NCI-H128 (cell line): ENCODE data around the gene TNK1.
"Not testable (repeated sequence)": the region's sequence is repeated elsewhere in the genome, so short reads cannot be mapped to it uniquely, and the experiment has no call there.

Source experiments
- DNase-seq: peaks from one replicate; lab custom pipeline; 2025; ENCODE audit not compliant: unreplicated experiment; lab: John Stamatoyannopoulos, UW

The TNK1 gene

GRCh38 chr17:7355053-7355452, 25.8 kb upstream of the TNK1 start, which contains the start of gene TMEM95:
Gene TMEM95, plus strand, starts transcription at chr17:7355156. Its CDS starts 49 bp downstream, at chr17:7355205.
- DNase-seq = no peak

GRCh38 chr17:7355573-7355972, 25.3 kb upstream of the TNK1 start:
- no peak for DNase-seq

GRCh38 chr17:7356072-7356549, 24.8 kb upstream of the TNK1 start:
- DNase-seq = peak; percentile 35

GRCh38 chr17:7356756-7357155, 24.1 kb upstream of the TNK1 start:
- DNase-seq = no peak

- DNase-seq = no peak
Measured at GRCh38 chr17:7357381-7357780, 23.5 kb upstream of the TNK1 start.

GRCh38 chr17:7361906-7362305, 19.0 kb upstream of the TNK1 start:
- no peak for DNase-seq

- DNase-seq = no peak
Measured at GRCh38 chr17:7363311-7363710, 17.6 kb upstream of the TNK1 start.

DNA sequence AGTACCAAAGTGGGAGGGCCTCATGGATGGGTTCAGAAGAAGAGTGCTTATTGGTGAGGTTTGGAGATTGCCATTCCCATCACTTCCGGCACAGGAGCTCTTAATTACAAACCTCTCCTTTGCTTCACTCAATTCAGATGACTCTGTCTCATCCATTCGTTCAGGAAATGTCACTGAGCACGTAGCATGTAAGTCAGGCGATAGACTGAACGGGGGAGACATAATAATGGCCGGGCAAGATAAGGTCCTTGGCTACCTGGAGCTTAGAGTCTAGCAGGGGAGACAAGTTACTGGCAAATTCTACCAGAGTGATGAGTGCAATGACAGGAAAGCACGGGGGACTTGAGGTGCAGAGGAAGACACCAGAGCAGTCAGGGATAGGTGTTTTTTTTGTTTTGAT, 14.9 kb upstream of the TNK1 start:
- not testable (repeated sequence) for DNase-seq

DNA sequence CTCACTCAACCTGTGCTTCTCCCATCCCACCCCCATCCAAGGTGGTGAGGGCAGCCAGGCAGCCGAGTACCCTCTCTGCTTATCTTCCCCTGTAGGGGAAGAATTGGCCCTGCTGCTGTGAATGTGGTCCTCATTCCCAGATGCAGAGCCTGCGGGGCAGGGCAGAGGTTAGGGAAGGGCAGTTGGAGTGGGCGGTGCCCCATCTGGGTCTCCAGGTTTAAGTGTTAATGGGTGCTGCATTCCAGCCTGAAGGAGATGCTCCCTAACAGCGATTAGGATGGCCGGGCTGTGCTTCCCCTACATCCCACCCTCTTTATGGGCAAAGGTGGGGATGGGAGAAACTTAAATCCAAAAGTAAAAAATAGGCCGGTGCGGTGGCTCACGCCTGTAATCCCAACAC, 13.8 kb upstream of the TNK1 start:
- DNase-seq = no peak

DNA sequence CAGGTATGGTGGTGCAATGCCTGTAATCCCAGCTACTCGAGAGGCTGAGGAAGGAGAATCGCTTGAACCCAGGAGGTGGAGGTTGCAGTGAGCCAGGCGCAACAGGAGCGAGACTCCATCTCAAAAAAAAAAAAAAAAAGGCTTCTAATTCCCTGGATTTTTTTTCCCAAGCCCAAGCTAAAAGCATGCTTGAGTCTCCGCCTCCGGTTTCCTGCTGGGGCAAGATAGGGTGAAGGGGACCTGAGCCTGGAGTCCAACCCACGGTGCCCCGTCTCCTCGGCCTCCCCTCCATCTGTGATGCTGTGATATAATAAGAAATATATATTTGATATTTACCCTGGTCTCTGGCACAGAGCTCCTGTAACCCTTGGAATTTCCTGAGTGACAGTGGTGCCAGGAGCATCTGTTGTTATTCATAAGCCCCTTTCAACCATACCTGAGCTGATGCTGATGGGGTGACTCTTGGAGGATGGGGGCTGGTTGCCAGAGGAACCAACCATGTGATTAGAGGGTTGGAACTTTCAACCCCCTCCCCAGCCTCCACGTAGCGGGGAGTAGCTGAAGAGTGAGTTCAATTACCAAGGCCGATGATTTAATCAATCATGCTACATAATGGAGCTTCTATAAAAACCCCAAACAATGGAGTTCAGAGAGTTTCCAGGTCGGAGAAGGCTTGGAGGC, 12.8 kb upstream of the TNK1 start:
- DNase-seq = no peak

DNA sequence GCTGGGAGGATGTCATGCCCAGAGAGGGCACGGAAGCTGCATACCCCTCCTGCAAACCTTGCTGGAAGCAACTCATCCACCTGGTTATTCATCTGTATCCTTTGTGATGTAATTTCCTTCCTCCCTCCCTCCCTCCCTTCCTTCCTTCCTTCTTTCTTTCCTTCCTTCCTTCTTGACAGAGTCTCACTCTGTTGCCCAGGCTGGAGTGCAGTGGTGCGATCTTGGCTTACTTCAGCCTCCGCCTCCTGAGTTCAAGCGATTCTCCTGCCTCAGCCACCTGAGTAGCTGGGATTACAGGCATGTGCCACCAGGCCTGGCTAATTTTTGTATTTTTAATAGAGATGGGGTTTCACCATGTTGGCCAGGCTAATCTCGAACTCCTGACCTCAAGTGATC, 12.3 kb upstream of the TNK1 start:
- DNase-seq = not testable (repeated sequence)

DNA sequence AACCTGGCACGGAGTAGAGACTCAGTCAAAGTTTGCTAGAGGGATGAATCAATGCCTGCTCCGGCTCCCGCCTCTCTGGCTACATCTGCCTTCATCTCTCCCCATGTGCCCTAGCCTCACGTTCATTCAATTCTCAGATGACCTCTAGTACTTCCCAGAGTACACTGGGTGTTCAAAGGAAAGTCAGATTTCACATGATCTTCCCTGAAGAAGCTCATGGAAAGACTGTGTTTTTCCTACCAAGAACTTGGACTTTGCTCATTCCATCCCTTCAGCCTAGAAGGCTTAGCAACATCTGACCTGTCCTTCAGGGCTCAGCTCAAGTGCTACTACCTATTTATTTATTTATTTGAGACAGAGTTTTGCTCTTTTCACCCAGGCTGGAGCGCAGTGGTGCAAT, 11.1 kb upstream of the TNK1 start:
- no peak for DNase-seq

- no peak for DNase-seq
Measured at GRCh38 chr17:7370853-7371252, 10.0 kb upstream of the TNK1 start.

DNA sequence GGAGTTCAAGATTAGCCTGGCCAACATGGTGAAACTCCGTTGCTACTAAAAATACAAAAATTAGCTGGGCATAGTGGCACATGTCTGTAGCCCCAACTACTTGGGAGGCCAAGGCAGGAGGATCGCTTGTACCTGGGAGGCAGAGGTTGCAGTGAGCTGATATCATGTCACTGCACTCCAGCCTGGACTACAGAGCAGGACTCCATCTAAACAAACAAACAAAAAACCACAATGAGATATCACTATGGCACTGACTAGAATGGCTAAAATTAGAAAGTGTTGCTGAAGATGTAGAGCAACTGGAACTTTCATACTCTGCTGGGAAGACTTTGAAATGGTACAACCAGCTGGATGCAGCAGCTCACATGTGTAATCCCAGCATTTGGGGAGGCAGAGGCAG, 6.5 kb upstream of the TNK1 start:
- no peak for DNase-seq

GRCh38 chr17:7379134-7379533, 1.8 kb upstream of the TNK1 start:
- DNase-seq = no peak

DNA sequence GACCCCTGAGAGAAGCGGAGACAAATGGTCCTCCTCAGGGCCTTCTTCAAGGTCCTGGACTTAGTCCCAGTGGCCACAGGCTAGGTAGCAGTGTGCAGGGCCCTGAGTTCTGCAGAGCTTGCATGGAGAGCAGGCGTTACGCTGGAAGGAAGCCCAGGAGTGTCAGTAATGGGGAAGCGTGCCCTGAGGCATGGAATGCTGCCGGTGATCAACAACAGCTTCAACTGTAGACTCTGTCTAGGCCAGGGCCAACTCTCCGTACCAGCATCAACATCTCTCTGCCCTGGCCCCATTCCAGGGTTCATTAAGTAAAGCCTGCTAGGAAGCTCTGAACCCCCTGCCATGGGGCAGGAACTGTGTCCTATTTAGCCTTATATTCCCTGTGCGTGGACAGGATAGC, 568 bp upstream of the TNK1 start:
- no peak for DNase-seq

DNA sequence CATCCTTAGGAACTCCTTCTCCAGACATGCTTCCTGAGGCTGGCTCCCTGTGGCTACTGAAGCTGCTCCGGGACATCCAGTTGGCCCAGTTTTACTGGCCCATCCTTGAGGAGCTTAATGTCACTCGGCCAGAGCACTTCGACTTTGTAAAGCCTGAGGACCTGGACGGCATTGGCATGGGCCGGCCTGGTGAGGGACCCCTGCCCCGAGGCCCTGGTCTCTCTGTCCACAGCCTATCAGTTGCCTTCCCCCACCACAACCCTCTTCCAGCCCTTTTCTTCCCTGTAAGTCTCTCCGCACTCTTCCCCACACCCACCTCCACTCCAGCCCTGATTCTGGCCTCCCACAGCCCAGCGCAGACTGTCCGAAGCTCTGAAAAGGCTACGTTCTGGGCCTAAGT, 2.0 kb downstream of the TNK1 start:
- DNase-seq = no peak

GRCh38 chr17:7383371-7383741, 2.5 kb downstream of the TNK1 start:
- no peak for DNase-seq

- DNase-seq = peak; percentile 36
Measured at GRCh38 chr17:7383742-7384488, 3.0 kb downstream of the TNK1 start.

GRCh38 chr17:7384489-7385081, 3.7 kb downstream of the TNK1 start:
- DNase-seq = no peak

GRCh38 chr17:7388856-7389255, 8.0 kb downstream of the TNK1 start:
- no peak for DNase-seq
